ENCODE results near the gene POFUT1. TPM values are rescaled to one million over a fixed set of nuclear protein-coding genes. Genes with fewer than 3 reads are reported as not detected.

Gene POFUT1
- total RNA-seq, 1 experiment from 2014 or later: 36.9 TPM

DNA sequence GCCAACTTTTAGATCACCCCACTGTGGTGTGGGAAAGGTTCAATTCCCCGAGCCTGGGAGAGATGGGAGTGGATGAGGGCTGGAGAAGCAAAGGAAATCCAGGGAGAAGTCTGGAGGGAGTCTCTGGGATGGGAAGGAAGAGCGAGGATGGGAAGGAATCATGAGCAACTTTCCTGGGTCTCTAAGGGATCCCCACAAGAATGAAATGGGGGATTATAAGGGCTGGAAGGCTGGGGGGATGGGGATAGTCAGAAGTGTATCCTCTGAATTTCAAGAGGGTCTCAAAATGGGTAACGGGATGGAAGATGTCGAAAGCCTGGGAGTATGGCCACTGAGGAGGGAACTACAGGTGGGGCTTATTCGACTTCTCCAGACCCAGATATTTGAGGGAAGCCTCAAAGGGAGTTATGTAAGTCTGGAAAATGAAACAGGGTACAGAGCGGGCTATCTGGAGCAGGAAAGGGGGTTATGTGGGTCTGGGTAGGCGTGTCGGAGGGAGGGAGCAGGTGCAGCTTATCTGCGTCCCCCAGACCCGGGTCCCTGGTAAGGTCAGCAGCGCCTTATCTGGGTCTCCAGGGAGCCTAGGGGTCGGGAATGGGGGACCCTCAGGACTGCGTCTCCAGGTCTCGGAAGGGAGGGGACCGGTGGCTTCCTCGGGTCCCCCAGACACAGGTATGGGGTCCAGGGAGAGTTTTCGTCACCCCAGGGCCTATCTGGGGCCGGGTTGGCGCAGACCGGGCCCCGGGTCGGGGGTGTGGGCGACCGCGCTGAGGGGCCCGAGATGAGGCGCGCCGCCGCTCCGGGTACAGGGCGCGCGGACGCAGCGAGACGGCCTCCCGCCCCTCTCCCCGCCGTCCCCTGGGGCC lies 687 bp upstream of the POFUT1 start:
- no peak for DNase-seq (ENCODE audit: low read depth)

DNA sequence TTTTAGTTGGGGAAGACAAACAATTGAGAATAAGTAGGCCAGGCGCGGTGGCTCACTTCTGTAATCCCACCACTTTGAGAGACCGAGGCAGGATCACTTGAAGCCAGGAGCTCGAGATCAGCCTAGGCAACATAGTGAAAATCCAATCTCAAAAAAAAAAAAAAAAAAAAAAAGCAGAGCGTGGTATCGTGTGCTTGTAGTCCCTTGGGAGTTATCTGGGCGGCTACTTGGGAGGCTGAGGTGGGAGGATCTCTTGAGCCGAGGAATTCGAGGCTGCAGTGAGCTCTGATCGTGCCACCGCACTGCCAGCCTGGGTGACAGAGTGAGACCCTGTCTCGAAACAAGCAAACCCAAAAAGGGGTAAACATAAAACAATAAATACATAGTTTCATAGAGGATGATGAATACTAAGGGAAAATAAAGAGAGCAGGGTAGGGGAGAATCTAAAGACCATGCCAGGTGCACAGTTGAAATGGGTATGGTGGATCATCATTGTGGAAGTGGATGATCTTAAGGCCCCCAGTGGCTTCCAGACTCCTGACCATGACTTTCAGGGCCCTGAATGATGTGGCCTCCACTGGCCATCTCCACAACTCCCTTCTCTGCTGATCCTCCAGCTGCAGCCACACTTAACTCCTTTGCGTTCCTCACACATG lies 947 bp downstream of the POFUT1 start:
- DNase-seq (ENCODE audit: low read depth): no peak

DNA sequence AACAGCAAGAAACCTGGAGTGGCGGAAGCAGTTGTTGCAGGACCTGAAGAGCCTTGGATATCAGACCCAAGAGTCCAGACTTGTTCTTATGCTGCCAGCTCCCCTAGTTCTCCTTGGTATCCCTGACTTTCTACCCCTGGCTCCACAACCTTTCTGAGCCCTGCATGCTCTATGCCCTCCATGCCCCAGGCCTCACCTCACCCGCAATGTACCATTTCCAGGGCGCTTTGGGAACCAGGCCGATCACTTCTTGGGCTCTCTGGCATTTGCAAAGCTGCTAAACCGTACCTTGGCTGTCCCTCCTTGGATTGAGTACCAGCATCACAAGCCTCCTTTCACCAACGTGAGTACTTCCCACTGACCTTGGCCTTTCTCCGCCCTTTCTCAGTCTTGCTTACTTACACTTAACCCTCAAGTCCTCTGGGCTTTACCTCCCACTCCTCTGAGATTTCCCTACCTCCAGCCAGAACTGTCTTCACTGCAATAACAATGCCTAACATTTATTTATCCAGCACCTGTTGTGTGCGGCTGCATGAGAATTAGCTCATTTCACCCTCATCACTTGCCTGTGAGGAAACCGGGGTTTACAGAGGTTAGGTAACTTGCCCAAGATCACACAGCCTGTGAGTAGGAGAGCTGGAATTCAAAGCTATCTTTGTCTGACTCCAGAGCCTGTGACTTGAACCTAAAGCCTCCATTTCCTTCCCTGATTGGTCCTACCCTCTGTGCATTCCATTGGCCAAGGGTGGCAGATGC lies 2.3 kb downstream of the POFUT1 start:
- DNase-seq (ENCODE audit: low read depth): no peak

DNA sequence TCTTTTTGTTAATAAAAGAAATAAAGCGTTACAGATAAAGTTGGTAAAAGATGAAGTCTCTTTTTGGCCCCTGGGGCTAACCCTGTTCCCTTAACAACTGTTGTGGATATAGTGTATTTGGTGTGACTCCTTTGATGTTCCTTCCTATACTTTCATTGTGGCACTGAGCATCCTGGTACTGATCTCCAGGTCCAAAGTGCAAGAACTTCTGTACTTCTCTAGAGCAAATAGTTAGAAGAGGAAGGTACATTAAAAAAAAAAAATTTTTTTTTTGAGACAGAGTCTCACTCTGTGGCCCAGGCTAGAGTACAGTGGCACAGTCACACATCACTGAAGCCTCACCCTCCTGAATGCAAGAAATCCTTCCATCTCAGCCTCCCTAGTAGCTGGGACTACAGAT lies 6.2 kb downstream of the POFUT1 start:
- no peak for DNase-seq (ENCODE audit: low read depth)

DNA sequence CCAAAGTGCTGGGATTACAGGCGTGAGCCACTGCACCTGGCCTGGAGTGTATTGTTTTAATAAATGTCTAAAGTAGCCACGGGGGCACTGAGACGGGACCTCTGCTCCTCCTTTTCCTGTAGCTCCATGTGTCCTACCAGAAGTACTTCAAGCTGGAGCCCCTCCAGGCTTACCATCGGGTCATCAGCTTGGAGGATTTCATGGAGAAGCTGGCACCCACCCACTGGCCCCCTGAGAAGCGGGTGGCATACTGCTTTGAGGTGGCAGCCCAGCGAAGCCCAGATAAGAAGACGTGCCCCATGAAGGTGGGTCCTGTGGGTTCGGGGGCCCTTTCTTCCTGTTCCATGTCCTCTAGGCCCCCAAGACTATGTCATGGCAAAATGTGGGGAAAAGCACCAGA lies 7.5 kb downstream of the POFUT1 start:
- DNase-seq (ENCODE audit: low read depth): no peak

DNA sequence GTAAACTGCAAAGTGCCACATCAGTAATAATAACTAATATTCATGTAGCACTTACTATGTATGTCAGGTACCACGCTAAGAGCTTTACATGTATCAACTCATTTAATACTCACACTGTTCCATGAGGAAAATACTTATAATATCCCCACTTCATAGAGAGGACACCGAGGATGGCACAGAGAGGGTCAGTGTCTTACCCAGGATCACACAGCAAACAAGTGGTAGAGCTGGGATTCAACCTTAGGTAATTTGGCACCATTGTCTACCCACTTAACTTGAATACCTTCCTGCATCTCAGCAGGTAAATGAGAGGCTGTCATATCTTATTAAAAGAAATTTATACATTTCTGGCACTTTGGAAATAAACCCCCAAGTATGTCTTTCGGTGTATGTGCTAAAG lies 8.0 kb downstream of the POFUT1 start:
- no peak for DNase-seq (ENCODE audit: low read depth)

DNA sequence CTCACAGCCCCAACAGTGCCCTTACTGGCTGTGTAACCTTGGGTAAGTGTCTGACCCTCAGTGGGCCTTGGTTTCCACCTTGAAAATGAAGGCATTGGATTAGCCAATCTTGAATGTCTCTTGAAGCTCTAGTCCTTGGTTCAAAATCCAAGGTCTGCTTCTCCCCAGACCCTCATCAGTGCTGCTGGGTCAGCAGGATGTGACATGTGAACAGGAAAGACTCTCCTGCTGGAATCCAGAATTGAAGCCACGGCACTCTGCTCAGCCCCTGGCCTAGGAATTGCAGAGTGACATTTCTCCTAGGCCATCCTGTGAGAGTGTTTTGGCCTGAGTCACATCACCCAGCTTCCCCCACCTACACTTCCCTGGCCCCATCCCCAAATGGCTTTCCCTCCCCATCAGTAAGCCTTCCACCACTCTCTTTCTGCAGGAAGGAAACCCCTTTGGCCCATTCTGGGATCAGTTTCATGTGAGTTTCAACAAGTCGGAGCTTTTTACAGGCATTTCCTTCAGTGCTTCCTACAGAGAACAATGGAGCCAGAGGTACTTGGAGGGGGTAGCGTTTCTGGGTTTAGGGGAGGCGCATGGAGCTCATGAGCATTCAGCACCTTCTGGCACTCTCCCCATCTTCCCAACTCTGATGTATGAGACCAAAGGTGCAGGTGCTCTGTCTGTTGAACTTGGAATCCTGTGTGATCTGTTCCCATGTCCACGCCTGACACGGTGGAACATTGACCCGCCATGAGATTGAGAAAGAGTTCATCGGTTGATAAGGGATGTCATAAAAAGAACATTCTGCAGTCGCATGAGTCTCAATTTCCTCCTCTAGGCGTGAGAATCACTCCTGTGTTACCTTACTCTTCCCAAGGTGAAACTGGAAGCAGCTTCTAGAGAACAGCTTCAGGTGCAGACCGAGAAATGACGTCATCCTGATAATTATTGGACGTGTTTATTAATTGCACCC lies 8.8 kb downstream of the POFUT1 start:
- no peak for DNase-seq (ENCODE audit: low read depth)

DNA sequence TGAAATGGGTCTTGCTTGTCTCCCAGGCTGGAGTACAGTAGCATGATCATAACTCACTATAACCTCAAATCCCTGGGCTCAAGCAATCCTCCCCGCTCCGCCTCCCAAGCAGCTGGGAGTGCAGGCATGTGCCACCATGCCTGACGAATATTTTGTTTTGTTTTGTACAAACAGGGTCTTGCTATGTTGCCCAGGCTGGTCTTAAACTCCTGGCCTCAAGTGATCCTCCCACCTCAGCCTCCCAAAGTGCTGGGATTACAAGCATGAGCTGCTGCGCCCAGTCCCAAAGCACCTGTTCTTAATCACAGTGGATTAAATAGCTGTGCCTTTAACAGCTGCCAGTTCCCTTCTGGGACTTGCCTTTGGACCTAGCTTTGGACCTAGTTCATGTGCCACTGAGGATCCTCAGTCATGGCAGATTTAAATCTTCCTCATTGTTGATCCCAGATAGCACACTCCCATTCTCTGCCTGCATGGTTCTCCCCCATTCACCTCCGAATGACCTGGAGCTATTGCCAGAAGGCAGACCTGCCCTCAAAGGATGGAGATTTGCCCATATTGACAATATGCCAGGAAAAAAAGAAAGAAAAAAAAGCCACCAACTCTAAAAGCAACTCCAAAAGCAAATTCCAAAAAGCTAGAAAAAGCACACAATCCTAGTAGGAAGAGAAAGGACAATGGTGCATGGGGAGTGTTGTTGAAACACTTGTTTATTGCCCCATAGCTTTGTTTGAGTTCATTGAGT lies 10.6 kb downstream of the POFUT1 start:
- DNase-seq (ENCODE audit: low read depth): no peak

DNA sequence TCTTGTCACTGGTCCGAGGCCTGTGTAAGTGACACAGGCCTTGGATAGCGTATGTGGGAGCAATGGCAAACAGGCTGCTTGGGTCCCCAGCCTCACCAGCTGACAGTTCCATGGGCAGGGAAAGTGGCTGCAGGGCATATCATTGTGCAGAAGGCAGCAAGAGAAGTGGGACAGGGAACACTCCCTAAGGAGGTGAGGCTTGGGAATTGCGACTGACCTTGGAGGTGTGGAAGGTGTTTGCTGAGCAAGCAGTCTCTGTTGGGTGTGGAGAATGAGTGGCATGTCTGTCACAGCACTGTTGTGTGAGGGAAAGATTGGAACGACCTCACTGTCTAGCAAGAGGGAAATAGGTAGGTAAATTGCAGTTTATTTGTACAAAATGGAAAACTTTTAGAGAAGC lies 16.8 kb downstream of the POFUT1 start:
- no peak for DNase-seq (ENCODE audit: low read depth)

DNA sequence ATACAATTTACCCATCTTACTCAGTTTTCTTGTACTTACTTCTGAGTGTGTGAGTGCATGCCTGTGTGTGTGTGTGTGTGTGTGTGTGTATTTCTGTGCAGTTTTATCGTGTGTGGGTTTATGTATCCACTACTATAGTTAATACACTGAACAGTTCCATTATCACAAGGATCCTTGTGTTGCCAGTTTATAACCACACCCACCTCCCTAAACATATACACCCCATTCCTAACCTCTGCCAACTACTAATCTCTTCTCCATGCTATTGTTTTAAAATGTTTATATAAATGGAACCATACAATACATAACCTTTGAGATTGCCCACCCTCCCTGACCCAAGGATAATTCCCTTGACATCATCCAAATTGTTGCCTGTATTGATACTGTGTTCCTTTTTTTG lies 18.7 kb downstream of the POFUT1 start:
- no peak for DNase-seq (ENCODE audit: low read depth)

DNA sequence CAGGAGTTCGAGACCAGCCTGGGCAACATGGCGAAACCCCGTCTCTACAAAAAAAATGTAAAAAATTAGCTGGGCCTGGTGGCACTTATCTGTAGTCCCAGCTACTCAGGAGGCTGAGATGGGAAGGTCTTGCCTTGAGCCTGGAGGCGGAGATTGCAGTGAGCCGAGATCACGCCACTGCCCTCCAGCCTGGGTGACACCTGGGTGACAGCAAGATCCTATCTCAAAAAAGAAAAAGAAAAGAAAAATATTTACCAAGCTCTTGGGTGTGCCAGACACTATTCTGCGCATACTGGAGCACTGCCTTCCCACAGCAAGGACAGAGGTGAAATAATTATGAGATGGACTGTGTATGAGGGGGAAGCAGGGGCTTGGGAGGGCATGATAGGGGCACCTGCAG lies 19.6 kb downstream of the POFUT1 start:
- DNase-seq (ENCODE audit: low read depth): no peak

DNA sequence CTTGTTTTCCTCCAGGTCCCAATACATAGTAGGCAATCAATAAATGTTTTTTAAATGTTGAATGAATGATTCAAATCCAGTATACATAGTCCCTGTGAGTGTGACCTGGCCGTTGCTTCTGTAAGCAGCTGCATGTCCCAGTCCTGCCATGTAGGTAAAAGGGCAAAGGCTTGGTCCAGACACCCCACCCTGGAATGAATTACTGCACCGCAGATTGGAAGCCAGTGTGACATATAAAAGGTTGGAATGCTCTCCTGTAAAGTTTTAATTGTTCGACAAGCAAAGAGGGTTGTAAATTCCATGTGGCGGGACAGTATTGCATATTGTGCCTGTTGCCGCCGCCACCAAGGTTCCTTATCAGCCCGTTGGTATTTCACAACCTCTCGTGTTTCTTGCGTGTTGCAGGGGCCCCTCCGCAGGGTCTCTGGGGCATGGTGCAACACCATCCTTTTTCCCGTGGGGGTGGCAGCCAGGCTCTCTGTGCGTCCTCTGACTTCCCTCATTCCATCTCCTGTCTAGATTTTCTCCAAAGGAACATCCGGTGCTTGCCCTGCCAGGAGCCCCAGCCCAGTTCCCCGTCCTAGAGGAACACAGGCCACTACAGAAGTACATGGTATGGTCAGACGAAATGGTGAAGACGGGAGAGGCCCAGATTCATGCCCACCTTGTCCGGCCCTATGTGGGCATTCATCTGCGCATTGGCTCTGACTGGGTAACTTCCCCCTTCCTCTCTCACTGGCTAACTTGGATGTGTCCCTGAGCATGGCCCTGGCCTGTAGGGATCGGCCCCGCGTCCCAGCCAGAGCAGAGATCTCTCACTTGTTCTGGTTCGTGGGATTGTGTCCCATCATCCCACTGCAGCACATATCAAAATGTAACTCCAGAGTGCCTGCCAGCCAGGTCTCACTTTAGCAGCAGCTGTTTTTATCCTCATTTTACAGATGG lies 20.3 kb downstream of the POFUT1 start:
- peak; percentile 32 for DNase-seq (ENCODE audit: low read depth)

DNA sequence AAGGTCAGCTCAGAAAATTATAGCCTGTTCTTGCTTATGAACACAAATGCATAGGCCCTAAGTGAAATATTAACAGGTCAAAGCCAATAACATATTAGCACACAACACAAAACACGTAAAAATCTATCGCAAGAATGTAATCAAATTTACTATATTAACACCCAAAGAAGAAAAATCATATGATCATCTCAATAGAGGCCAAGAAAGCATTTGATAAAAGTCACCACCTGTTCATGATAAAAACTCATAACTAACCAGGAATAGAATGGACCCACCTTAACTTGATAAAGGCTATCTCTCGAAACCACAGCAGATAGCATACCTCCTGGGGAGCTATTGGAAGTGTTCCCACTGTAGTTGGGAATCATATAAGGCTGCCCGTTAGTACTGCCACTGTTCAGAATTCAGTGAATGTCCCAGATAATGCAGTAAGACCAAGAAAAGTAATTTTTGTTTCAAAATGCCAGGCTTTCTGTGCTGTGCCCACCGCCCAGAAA lies 21.6 kb downstream of the POFUT1 start:
- DNase-seq (ENCODE audit: low read depth): no peak

DNA sequence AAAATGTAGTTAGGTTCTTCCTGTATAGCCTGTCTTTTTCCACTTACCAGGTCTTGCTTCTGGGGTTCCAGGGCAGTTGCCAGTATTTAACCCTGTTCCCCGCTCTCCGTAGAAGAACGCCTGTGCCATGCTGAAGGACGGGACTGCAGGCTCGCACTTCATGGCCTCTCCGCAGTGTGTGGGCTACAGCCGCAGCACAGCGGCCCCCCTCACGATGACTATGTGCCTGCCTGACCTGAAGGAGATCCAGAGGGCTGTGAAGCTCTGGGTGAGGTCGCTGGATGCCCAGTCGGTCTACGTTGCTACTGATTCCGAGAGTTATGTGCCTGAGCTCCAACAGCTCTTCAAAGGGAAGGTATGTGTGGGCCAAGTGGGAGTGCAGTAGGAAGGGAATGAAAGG lies 23.0 kb downstream of the POFUT1 start:
- no peak for DNase-seq (ENCODE audit: low read depth)

DNA sequence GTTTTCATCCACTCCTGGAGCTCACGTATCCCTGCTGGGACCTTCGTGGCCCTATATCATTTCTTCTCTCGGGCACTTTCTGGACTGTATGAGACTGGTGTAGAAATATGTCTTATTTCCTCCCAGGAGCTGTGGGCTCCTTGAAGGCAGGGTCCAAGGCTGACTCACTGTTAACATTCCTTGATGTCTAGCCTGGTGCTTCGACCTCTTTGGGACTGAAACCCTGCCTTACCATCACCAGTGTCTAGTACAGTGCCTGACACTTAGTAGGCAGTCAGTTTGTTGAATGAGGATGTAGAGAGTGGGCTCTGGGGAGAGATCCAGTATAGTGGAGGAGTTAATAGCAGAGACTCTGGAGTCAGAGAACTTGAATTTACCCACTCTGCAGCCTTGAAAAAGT lies 23.6 kb downstream of the POFUT1 start:
- no peak for DNase-seq (ENCODE audit: low read depth)

DNA sequence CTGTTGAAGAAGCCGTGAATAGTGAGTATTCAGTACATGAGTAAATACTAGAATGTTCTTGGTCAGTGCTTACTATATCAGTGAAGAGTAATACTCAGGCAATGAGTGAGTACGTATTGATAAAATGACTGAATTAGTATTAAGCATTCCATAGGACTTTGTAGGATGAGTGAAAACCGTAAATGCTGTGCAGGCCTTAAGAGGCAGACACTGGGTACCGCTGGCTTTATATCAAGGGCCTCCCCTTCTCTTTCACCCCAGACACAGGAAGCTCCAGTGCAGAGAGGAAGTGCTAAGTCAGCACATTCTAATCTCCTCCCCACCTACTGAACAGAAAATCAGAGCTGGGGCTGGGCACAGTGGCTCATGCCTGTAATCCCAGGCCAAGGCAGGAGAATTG lies 24.2 kb downstream of the POFUT1 start:
- no peak for DNase-seq (ENCODE audit: low read depth)

DNA sequence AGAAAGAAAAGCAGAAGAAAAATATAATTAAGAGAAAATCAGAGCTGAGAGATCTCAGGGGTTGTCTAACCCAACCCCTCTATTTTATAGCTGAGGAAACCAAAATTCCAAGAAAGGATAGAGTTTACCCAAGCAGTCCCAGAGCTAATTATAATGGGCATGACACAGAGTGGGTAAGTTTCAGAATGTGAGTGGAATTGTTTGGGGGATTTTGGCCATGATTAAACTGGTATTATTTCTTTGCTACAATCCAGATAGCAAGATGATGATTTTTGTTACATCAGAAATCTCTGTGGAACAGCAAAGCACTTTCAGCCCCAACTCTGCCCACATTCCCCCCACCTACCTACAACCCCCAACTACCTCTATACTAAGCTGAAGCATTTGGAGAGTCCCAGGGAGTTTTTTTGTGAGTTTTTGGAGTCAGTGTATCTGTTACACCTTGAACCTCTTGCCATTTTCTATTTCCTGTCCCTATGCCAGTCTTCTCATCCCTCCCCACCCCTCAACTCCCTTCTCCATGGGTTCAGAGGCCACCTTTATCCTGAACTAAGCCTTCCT lies 24.7 kb downstream of the POFUT1 start:
- DNase-seq (ENCODE audit: low read depth): no peak

DNA sequence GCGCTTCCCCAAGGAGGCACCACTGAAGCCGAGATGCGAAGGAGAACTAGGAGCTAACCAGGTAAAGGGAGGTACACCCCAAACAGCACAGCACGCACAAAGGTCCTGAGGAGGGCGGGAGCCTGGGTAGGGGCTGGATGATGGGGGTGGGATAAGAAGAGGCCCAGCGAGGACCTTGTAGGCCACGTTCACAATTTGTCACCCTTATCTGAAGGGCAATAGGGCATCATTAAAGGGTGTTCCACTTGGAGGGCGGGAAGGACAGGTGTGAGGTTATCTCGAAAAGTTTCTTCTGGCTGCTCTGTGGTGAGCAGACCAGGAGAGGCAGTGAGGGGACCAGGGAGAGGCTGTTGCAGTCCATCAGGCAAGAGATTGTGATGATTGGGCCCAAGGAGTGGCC lies 25.6 kb downstream of the POFUT1 start:
- DNase-seq (ENCODE audit: low read depth): no peak

DNA sequence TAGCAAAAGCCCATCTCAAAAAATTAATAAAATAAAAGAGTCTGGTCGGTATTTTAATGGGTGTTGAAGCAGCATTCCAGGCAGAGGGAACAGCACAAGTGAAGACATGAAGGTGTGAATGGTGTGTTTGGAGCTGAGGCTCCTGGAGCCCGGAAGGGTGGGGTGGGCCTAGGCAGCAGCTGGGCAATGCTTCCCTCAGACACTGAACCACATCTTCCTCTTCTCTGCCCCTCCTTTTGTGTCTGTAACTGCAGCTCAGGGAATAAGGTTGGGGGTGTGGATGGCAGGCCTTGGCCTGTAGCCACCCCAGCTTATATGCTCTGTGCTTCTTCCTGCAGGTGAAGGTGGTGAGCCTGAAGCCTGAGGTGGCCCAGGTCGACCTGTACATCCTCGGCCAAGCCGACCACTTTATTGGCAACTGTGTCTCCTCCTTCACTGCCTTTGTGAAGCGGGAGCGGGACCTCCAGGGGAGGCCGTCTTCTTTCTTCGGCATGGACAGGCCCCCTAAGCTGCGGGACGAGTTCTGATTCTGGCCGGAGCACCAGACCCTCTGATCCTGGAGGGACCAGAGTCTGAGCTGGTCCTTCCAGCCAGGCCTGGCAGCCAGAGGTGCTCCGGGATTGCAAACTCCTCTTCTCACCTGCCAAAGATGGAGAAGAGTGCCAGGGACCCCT lies 26.6 kb downstream of the POFUT1 start:
- no peak for DNase-seq (ENCODE audit: low read depth)

All from Daoy (cell line).